Neural progenitor cell (in vitro differentiated cells): ENCODE data around the gene CCDC117.

Source experiments
- CTCF ChIP-seq: fragments of 200-600 bp; sonication (generic); IDR thresholded peaks from 2 replicates; pipeline ENCODE4 v1.5.1; 2017; ENCODE audit warnings: antibody characterized with exemption, mild to moderate bottlenecking
- EZH2phosphoT487 ChIP-seq: fragments of 200-600 bp; sonication (generic); IDR thresholded peaks from 2 replicates; pipeline ENCODE4 v1.6.1; 2017; ENCODE audit warnings: antibody characterized with exemption

- TF ChIP-seq EZH2phosphoT487 (no peak), CTCF (no peak)
Measured at GRCh38 chr22:28815111-28815510, 42.6 kb downstream of the CCDC117 start.
